DOHH2 (cell line): ENCODE measurements around the gene DRD2.

ENCODE experiments used
- CTCF ChIP-seq: fragments of 200-600 bp; sonication (generic); IDR thresholded peaks from one replicate; pipeline ENCODE4 v1.5.1; 2014; ENCODE audit warnings: antibody characterized with exemption, mild to moderate bottlenecking, low read depth, low read length; ENCODE audit not compliant: poor library complexity, severe bottlenecking
- EZH2phosphoT487 ChIP-seq: fragments of 200-600 bp; sonication (generic); IDR thresholded peaks from 2 replicates; pipeline ENCODE4 v1.6.1; 2017; ENCODE audit warnings: borderline replicate concordance, mild to moderate bottlenecking, antibody characterized with exemption, low read length, moderate library complexity, mixed read lengths

DNA sequence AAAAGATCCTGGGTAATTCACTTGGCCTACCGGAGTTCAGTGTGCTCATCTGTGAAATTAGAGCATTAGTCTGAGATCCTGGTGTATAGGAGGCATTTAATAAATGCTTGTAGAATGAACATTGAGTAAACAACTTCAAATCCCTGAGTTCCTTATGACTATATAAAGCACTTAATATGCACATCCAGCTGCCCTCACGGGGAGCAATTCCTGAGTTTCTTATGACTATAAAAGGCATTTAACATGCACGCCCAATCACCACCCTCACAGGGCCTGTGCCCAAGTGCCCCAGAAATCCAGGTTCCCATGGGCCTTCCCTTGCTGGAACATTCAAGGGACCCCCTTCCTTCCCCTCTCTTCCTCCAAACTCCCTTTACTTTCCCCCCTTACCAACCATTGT, 13.6 kb downstream of the DRD2 start:
- TF ChIP-seq CTCF: no peak
- no peak for TF ChIP-seq EZH2phosphoT487
